Measurements from ENCODE around the gene FHAD1.

GRCh38 chr1:15255582-15256149, 8.6 kb downstream of the FHAD1 start:
- TF ChIP-seq GLIS3 (CRISPR knock-in tag; IDR thresholded peaks at IDR 0.05) (no peak), RARB (CRISPR knock-in tag; IDR thresholded peaks at IDR 0.05) (no peak), PPARA (CRISPR knock-in tag; IDR thresholded peaks at IDR 0.05; ENCODE audit: borderline replicate concordance) (no peak), ZFP30 (CRISPR knock-in tag; IDR thresholded peaks at IDR 0.05) (no peak), BACH2 (CRISPR knock-in tag; IDR thresholded peaks at IDR 0.05; ENCODE audit: borderline replicate concordance) (no peak)

Data from SK-N-SH treated with all-trans-retinoic acid at 6 μM for 48 hours (cell line).